Esophagus muscularis mucosa (tissue), 4 donors: Measurements from ENCODE around the gene CBFB. TPM values are rescaled to one million over a fixed set of nuclear protein-coding genes. Genes with fewer than 3 reads are reported as not detected.

Source experiments
- DNase-seq: peaks from one replicate; pipeline ENCODE4 v3.0.0-alpha.2; 2017; ENCODE audit errors: extremely low spot score
- H3K27ac ChIP-seq, 4 donors: fragments of 200-600 bp; sonication (generic); replicated peaks in 1 of 4; 1 replicate in 3 of 4; 2 replicates in 1 of 4; pipeline ENCODE4 v1.5.1; 2016 to 2019; ENCODE audit warnings: mild to moderate bottlenecking in 1 of 4
- H3K27me3 ChIP-seq, 4 donors: fragments of 200-600 bp; sonication (generic); one replicate each; pipeline versions ENCODE4 v1.5.1 to v1.6.0; 2016 to 2019
- H3K36me3 ChIP-seq, 4 donors: fragments of 200-600 bp; sonication (generic); one replicate each; pipeline ENCODE4 v1.5.1; 2016 to 2019
- H3K4me1 ChIP-seq, 4 donors: fragments of 200-600 bp; sonication (generic); one replicate each; pipeline ENCODE4 v1.5.1; 2016 to 2019
- H3K4me3 ChIP-seq, 4 donors: fragments of 200-600 bp; sonication (generic); 1 replicate in 2 of 4; 2 replicates in 2 of 4; pipeline ENCODE4 v1.5.1; 2016 to 2019; ENCODE audit warnings: mild to moderate bottlenecking in 4 of 4, moderate library complexity in 1 of 4
- H3K9me3 ChIP-seq, 4 donors: fragments of 200-600 bp; sonication (generic); 1 replicate in 3 of 4; 2 replicates in 1 of 4; pipeline ENCODE4 v1.5.1; 2016 to 2019
- CTCF ChIP-seq, 3 experiments: fragments of 200-600 bp in 2 of 3; fragments of 450-650 bp in 1 of 3; sonication (generic) in 2 of 3; IDR thresholded peaks; one replicate each; pipeline ENCODE4 v1.5.1; 2017 to 2019; ENCODE audit warnings: antibody characterized with exemption in 3 of 3, mild to moderate bottlenecking in 2 of 3, moderate library complexity in 1 of 3
- EP300 ChIP-seq: sonication (generic); formaldehyde crosslinking; IDR thresholded peaks from one replicate; pipeline ENCODE4 v1.6.1; 2017; ENCODE audit warnings: antibody characterized with exemption
- POLR2A ChIP-seq: fragments of 450-650 bp; IDR thresholded peaks from one replicate; pipeline ENCODE4 v1.6.1; 2017; ENCODE audit warnings: antibody characterized with exemption, moderate library complexity, mild to moderate bottlenecking, low read depth
- POLR2AphosphoS5 ChIP-seq, 2 donors: sonication (generic); formaldehyde crosslinking; IDR thresholded peaks; one replicate each; pipeline ENCODE4 v1.6.1; 2017; ENCODE audit warnings: antibody characterized with exemption in 2 of 2
- WGBS: methylation state at CpG from one replicate; pipeline ENCODE4 v1.1.5; 2018; 5-methylcytosine and 5-hydroxymethylcytosine counted together
- intact Hi-C: fragments of 100-400 bp; cut with DNase I; formaldehyde crosslinking; loops from one replicate; pipeline ENCODE4 v1.15.1; 2023
- total RNA-seq, 4 donors: library from RNA; depleted of rRNA; stranded (reverse); fragments of >200 nt; gene quantifications; one replicate each; pipeline versions ENCODE4 v1.1.0 to v1.2.1, GENCODE V29; 2016

Gene CBFB
- total RNA-seq, 4 donors from 2014 or later, result 20.6 to 39.8 (median 30.6) TPM

DNA sequence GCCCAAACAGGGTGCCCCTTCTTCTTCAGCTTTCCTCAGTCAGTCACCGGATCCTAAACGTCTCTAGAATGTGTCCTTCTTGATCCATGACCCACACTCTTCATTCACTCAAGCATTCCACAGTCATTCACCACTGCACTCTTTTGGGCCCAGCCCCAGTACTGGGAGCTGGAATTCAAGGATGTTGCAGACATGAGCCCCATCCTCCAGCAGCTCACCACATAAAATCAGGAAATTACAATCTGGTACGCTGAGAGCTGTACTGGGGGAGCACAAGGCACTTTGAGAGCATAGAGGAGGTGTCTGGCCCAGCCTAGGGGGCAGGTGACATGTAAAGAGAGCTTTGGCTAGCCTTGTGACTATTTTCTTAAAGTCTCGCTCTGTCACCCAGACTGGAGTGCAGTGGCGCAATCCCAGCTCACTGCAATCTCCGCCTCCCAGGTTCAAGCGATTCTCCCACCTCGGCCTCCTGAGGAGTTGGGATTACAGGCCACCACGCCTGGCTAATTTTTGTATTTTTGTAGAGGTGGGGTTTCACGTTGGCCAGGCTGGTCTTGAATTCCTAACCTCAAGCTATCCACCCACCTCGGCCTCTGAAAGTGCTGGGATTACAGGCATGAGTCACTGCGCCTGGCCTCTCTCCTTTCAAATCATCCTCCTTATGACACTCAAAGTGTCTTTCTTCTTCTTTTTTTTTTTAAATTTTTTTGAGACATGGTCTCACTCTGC, 21.9 kb upstream of the CBFB start:
- WGBS, result 76% methylated on average over 9 of the region's 12 CpGs
- no peaks in the 10 kb centered on the region for H3K4me1 ChIP-seq
- no peaks in the 10 kb centered on the region for H3K9me3 ChIP-seq
- H3K27ac ChIP-seq, result no peak overlapping the region
- intact Hi-C loops, result no loop called here
- H3K4me3 ChIP-seq, result no peak overlapping the region
- no peak for DNase-seq
- TF ChIP-seq POLR2AphosphoS5 (IDR thresholded peaks at IDR 0.05) (no peak), EP300 (no peak), POLR2A (no peak), CTCF (IDR thresholded peaks at IDR 0.05) (no peak)
- H3K27me3 ChIP-seq, result no peaks in the 10 kb centered on the region
- peaks cover 0 to 6% (median 0%) of the 10 kb centered on the region in 4 donors for H3K36me3 ChIP-seq

DNA sequence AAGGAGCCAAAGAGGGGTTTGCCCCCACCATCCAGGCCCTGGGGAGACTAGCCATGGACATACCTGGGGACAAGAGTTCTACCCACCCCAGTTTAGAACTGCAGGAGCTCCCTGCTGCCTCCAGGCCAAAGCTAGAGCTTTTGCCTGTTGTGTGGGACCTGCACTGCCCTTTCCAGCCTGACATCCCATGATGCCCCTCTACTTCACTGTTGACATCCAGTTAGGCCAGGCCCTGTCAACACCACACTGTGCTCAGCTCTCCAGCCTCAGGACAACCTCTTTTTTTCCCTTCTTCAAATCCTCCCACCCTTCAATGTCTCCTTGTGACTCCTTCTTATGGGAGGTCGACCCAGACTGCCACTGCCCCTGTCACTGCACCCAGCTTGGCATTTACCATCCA, 19.8 kb upstream of the CBFB start:
- WGBS, result 80% methylated on average over 1 of the region's 1 CpG
- Histone ChIP-seq H3K4me1 (peaks cover 9 to 13% (median 12%) of the 10 kb centered on the region in 4 donors), H3K36me3 (no peaks in the 10 kb centered on the region), H3K4me3 (no peak overlapping the region), H3K9me3 (no peaks in the 10 kb centered on the region), H3K27ac (no peak overlapping the region), H3K27me3 (no peaks in the 10 kb centered on the region)
- DNase-seq, result no peak
- intact Hi-C loops, result no loop called here
- TF ChIP-seq POLR2AphosphoS5 (IDR thresholded peaks at IDR 0.05), result no peak

DNA sequence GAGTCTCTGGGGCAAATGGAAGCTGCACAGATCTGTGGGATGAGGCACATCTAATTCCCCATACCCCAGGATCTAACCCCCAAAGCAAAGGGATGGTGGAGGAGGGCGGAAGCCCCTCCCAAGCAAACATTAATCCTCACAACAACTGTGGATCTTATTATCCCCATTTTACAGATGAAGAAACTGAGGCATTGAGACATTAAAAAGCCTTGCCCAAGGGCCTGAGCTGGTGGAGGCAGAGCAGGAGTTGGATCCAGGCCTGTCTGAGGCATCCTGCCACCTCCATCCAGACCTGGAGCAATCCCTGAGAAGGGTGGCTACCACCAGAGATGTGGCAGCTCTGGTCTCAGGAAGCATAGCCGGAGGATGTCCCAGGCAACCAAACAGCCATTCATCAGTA, 17.7 kb upstream of the CBFB start:
- DNase-seq, result no peak
- Histone ChIP-seq H3K27me3 (no peaks in the 10 kb centered on the region), H3K36me3 (no peaks in the 10 kb centered on the region), H3K9me3 (no peaks in the 10 kb centered on the region), H3K27ac (no peak overlapping the region), H3K4me1 (peaks cover 15 to 25% (median 20%) of the 10 kb centered on the region in 4 donors), H3K4me3 (no peak overlapping the region)
- 96% methylated on average over 2 of the region's 2 CpGs for WGBS
- intact Hi-C loops, result no loop called here
- TF ChIP-seq EP300, result no peak
- no peak for TF ChIP-seq CTCF (IDR thresholded peaks at IDR 0.05)

- TF ChIP-seq POLR2AphosphoS5 (IDR thresholded peaks at IDR 0.05), result no peak
- TF ChIP-seq CTCF (IDR thresholded peaks at IDR 0.05), result no peak
- TF ChIP-seq EP300, result no peak
- TF ChIP-seq POLR2A, result no peak
- Histone ChIP-seq H3K4me3 (peak overlapping the region; percentile 59 to 72 (median 66)), H3K36me3 (no peaks in the 10 kb centered on the region), H3K27me3 (no peaks in the 10 kb centered on the region), H3K27ac (peak overlapping the region; percentile 63 to 77 (median 66)), H3K4me1 (peaks cover 15 to 25% (median 20%) of the 10 kb centered on the region in 4 donors), H3K9me3 (no peaks in the 10 kb centered on the region)
- DNase-seq, result no peak
- intact Hi-C loops, result no loop called here
- WGBS, result 25% methylated on average over 4 of the region's 21 CpGs
Observed at GRCh38 chr16:67013233-67013822, 15.6 kb upstream of the CBFB start.

DNA sequence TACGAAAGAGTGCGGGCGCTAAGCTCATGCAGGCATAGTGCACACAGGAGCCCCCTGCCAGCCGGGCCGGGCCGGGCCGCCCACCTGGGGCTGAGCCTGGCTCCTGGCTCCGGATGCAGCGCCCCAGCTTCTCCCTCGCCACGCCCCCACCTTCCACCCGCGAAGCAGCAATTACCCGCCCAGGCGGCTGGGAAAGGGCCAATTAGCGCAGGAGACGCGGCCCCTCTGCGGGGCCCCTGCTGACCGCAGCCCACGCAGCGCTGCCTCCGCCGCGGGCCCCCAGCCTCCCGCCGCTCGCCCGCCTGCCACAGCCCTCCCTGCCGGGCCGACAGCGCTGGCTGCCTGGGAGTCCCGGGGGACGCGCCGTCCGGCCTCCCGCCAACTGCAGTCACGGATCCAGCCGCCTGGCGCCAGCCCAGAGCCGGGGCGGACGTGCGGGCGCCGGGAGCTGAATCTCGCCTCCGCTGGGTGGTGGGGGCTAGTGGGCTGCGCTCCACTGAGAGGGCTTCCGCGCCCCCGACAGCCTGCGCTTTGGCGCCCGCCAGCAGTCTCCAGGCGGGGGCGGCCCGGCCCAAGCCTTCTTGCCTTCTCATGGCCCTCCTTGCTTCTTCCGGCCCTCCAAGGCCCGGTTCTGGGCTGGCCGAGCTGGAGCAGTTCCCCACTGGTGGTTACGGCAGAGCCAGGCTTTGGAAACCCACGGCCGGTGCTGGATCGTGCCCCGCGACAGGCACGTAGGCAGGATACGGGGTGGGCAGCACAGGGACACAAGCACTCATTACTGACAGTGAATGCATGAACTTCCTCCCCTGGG, 14.9 kb upstream of the CBFB start:
- Histone ChIP-seq H3K27me3 (no peaks in the 10 kb centered on the region), H3K9me3 (no peaks in the 10 kb centered on the region), H3K4me3 (peak overlapping the region; percentile 59 to 72 (median 66)), H3K27ac (peak overlapping the region; percentile 63 to 77 (median 66)), H3K4me1 (peaks cover 15 to 25% (median 20%) of the 10 kb centered on the region in 4 donors), H3K36me3 (no peaks in the 10 kb centered on the region)
- DNase-seq, result no peak
- TF ChIP-seq CTCF (IDR thresholded peaks at IDR 0.05), result peak; percentile 6 to 36 (median 22)
- TF ChIP-seq POLR2AphosphoS5 (IDR thresholded peaks at IDR 0.05), result peak; percentile 46 to 51
- no peak for TF ChIP-seq EP300
- 17% methylated on average over 4 of the region's 70 CpGs for WGBS
- intact Hi-C loops, result no loop called here
